HG03520 (cell line): Measurements from ENCODE around the gene RALGPS1.
"Not testable (repeated sequence)": the region's sequence is repeated elsewhere in the genome, so short reads cannot be mapped to it uniquely, and the experiment has no call there.

Experiments
- ATAC-seq: cut with Tn5 transposase; IDR thresholded peaks from one replicate; pipeline ENCODE4 v1.9.1; 2021; ENCODE audit warnings: mild to moderate bottlenecking, moderate library complexity; ENCODE audit not compliant: unreplicated experiment

The RALGPS1 gene

DNA sequence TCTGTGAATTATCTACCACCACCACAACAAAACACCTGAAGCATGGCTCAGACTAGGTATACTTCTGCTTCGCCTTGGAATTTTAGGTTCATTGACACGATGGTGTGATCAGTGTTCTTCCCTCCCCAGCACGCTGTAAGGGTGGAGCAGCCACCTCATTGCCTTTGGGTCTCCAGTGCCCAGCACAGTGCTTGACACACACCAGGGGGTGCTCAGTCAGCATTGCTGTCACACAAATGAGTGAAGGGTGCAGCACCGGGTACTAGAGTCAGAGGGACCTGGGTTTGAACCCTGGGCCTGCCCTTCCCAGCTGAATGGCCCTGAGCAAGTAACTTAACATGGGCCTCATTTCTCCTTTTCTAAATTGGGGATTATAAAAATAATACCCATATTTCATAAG is 217.8 kb downstream of the RALGPS1 start:
- ATAC-seq = no peak

DNA sequence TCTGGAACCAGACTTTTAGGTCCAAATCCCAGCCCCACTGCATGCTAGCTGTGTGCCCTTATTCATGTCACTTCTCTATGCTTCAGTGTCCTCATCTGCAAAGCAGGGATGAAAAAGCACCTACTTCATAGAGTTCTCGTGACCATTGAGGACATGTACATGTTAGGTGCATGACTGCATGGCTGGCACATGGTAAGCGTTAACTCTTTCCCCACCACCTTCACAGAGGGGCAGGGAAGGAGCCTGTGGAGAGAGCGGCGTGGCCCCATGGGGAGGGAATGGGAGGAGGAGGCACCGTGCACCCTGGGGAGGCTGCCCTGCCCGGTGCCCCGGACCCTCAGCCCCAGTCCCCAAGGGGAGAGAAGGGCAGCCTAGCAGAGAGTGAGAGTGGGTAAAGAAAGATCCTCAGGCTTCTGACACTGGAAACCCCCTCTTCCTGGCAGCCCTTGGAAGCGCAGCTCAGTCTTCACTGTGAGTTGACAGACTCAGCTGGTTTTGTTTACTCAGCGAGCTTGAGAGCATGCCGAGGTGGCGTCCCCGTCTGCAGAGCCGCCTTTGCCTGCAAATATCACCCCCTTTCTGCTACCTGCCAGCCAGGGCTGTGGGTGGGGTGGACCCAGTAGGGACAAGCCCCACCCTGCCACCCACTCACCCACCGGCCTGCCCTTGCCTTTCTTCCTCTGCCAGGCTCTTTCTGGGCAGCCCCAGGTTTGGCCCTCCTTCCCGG is 218.5 kb downstream of the RALGPS1 start:
- ATAC-seq = no peak

DNA sequence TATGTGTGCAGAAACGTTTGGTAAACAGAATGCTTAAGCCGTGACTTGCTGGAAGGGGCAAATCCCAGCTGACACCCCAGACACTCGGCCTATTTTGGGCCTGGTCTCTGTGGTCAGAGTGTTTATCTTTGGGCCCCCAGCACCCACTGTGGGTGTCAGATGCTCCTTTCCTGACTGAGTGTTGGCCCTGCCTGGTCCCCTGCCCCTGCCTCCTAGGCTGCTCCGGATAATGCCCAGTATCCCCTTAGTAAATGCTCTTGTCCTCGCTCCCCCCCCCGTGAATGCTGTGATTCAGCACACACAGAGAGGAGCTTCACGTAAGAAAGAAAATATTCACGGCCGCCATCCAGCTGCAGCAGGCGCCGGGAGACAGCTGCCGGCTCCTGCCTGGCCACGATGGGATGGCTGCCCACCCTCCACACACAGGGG is 219.2 kb downstream of the RALGPS1 start:
- ATAC-seq = no peak

DNA sequence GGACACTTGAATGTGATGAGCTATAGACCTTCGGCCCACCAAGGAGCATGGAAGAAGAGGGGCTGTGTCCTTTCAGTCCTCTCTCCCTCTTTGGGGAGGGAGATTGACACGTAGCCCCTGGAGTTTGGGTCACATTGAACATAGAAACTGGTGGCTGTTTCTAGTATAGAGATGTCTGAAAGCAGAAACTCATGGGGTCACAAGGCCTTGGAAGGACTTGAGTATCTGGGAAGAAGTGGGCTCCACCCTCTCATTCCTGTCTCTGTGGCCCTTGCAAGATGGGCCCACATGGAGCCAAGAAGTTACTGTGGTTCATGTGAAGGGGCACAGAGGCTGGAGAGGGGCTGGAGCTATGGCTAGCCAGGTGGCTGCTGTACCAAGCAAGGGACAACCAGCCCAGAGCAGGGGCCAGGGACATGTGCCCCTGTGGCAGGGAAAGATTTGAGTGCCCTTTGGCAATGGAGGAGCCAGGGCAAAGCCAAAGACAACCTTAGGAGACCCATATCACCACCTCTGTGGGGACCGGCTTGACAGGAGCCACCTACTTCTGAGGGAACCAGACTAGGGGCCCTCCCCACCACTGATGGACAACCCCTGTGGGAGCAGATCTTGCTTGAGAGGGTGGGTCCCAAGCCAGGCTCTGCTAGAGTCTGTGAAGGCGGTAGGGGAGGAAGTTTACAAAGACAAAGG is 220.6 kb downstream of the RALGPS1 start:
- ATAC-seq = no peak

DNA sequence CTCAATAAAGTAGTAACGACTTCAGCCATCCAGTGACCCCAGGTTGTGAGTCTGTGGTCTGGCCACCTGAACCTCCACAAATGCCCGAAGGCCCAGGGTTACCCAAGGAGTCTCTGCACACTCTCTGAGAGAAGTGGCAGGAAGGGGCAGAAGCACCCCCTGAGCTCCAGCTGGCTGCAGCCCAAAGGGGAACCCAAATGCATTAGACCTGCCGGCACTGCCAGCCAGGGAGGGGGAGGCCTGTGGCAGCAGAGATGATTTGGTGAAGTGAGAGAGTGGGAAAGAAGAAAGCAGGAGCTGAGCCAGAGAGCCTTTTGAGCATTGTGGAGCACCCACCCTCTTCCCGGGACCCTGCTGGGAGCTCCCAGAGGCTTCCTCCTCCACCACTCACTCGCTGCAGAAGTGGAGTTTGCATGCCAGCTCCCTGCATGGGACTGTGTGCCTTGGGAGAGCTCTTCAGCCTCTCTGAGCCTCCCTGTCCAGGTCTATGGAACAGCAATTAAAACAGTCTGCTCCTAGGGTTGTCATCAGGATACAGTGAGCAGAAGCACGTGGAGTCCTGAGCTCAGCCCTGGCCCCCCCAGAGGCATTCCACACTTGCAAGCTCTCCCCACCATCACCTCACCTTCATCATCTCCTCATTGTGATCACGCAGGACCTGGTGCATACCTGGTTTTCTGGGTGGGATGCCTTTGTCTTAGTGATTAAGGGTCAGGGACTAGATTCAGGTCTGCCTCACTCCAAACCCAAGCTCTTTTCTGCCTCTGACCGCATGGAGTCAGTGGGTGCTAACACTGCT is 221.7 kb downstream of the RALGPS1 start:
- ATAC-seq = no peak

DNA sequence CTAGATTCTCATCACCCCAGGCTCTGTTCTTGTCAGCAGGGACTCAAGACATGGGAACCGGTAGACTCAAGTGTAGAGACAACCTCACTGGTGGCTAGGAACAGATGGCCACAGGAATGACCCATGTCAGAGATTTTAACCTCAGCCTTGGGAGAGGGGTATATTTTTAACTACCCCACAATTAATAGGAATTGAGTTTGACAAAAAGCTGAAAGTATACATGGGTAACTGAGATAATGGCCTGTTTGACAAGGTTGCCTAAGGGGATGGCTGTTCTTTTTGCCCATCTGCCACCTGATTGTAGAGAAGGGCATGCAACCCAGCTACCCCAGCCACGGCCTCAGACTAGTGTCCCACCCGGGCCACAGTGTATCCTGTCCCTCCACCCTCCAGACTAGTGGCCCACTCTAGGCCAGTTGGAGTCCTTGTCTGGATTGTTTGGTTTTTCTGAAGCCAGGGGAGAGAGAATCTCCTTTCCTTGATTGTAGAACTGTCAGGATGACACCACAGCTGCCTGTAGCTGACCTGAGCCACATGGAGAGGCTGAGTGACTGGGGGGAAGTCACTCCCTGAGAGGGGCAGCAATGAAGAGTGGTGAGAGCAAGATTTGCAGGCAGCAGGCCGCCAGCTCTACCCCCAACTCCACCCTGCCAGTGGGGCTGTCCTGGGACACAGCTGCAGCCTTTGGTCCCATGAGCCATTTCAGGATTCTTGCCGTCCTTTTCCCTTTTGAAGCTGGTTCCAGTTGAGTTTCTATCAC is 222.5 kb downstream of the RALGPS1 start:
- no peak for ATAC-seq

DNA sequence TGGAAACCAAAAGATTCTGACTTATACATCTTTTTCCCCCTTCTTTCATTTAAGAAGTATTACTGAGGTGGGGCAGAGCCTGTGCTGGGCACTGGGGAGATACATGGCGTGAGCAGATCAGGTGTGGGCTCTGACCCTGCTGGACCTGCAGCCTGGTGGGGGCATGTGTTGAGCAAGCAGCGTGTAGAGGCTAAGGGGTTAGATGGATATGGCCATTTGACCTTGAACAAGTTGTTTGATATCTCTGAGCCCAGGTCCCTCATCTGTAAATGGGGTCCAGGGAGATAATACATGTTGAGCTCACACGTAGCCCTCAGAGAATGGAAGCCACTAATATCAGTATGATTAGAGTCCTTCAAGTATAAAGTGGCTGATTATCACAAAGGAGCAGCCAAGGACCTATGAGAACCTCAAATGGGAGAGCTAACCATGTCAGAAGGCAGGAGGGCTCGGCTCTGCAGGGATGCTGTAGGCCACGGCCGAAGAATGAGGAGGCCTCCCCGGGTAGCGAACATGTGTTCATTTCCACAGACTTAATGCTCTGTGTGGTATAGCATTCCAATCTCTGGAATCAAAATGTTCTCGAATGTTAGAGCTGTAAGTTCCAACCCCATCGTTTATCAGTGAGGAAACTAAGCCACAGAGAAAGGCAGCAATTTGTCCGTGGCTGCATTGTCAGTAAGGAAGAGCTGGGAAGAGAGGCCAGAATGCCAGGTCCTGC is 223.2 kb downstream of the RALGPS1 start:
- no peak for ATAC-seq

DNA sequence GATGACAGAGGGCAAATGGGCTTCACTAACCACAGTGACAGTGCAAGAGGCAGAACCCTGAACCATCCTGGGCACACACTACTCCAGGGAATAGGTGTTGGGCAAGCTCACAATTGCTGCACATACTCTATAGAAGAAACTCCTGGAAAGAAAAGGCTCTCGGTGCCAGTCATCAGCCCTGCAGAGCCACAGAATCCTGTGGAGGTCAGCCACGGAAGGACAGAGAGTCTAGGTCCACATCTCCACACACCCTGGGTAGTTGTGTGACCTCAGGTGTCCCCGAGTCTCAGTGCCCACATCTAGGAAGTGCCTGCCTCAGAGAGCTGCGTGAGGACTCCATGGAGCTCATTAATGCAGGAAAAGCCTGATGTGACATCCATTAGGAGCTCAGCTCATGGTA is 223.9 kb downstream of the RALGPS1 start:
- no peak for ATAC-seq

DNA sequence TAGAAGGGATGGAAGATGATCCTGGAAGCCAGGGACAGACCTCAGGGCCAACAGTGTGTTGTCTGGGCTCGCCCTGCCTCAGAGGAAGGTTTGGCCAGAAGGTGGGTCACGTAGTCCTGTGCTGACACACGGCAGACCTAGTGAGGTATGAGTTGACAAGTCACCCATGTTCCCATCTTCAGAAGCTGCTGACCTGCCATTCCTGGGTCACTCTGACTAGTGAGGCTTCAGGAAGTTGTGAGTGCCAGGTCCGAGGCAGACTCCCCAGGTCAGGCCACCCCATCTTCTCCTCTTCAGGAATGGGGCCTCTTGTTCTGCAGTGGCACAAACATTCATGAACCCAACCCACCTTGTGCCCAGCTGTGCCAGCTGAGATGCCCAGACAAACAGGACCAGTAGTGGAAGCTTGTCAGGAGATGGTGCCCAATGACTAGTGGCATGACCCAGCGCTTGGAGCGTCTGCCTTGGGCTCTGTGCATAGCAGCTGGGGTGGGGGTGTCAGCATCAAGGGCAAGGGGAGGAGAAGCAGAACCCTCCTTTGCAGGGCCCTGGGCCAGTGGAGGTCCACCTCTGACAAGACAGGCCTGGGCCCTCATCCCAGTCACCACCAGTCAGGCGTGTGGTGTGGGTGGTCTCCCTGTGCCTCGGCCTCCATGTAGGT is 224.6 kb downstream of the RALGPS1 start:
- no peak for ATAC-seq

DNA sequence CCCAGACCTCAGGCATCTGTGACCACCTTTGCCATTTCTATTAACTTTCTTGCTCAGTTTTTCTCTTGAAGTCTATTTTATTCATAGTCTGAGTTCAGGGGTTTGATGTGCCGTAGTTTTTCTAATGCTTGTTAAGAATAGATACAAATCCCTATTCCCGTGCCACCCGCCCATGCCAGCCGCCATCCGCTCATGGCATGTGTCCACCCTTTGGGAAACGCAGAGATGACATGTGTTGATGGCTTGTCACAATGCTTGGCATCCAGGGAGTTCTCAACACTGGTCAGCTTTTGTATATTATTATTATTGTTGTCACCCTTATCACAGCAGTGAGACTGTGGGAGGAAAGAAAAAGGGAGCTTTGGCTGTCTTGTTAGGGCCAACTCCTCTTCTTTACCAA is 225.2 kb downstream of the RALGPS1 start:
- no peak for ATAC-seq

DNA sequence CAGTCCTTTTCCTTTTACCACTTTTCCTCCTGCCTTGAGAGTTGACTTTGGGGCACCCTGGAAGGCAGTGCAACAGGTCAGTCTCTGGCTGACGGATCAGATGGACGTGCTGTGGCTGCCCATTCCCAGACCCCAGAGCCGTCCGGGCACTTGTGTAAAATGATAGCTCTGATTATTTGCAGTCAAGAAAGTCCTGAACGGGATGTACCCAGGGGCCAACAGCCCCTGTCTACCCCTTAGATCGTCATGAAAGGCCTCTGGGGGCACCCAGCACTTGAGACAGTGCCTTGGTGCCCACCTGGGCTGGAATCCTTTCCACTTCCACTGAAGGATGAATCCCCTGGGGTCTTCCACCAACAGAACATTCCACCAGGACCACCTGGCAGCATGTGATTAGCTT is 225.6 kb downstream of the RALGPS1 start:
- no peak for ATAC-seq

DNA sequence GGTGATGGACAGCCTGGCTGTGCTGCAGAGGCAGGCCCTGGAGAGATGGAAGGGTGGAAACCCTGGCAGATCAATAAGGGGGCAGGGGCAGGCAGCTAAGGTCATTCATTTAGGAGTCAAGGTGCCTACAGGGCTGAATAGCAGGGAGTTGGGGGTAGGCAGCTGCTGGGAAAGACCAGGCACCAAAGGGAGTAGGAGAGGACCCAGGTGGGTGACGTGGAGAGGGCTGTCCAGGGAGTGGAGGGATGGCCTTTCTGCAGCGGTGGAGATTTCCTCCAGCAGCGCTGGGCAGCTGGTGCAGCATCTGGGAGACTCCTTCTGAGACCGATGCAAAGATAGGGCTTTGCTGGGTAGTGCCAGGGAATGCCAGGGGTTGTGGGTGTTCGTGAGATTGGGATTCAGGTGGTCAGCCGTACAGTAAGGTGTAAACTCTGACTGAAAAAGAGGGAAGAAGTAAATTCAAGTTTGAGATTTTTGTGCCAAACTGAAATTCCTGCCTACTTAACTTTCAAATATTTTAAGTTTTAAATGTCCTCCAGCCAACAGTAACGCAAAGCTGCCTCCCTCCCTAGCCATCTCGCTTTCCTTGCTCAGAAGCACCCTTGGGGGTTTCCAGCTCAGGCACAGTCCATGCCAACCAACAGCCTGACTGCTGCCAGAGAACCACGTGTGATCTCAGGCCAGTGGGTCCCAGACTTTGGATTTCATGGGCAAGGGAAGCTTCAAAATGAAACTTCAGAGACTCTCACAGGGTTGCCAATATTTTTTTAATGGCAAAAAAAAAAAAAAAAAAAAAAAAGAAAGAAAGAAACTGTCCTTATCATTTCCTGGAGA is 226.5 kb downstream of the RALGPS1 start:
- no peak for ATAC-seq

DNA sequence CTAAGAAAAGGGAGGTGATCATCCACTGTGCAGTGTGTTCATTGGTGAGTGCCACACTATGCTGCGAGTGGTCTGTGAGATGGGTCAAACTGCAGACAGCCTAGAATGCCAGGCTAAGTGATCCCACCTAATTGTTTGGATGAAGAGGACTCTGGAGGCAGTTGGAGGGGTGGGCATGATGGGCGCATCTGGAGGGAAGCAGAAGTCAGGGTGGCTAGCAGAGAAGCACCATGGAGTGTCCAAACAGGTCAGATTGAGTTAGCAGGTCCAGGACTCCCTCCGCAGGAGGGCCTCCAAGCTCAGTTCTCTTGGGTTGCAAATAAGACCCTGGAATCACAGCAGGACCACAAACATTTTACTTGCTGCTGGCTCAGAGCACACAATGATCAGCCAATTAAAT is 227.7 kb downstream of the RALGPS1 start:
- no peak for ATAC-seq

DNA sequence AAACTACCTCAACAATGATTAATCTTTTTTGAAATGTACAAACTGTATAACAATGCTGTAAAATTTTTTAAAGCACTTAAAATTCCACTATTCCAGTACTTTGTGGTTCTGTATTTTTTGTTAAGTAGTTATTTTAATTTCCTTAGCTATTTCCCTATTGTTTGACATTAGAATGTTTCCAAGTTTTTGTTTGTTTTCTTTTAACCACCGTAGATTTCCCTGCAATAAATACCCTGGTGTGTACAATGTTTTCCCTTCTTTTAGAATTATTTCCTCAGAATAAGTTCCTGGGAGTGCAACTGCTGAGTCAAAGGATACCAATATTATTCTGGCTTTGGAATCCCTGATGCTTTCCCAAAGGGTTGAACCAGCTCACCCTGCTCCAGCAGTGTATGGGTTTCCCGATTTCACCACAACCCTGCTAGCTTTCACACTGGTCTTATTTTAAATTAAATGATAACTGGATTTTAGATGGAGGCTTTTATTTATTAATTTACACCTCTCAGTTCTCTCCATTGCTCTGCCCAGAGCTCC is 228.4 kb downstream of the RALGPS1 start:
- no peak for ATAC-seq

DNA sequence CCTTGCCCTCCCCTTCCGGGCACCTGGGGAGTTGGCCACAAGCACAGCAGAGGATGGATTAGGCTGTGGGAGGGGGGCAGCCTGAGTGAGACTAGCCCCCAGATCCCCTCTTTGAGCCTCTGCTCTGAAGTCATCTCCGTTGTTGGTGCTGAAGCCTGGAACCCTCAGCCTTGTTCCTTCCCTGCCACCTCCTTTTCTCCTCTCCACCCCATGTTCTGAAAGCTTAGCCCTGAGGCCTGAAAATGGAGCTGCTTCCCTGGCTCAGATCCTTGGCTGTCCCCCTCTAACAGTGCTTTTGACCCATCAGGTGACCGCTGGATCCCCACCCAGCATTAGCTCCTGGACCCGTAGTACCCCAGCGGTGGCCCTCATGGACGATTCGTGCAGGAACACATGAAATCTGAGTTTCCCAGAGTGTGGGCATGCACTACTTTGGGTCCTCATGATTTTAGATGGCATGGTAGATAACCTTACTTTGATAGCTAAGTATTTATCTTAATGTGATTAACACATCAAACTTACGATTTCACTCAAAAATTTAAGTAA is 229.4 kb downstream of the RALGPS1 start:
- ATAC-seq = no peak

DNA sequence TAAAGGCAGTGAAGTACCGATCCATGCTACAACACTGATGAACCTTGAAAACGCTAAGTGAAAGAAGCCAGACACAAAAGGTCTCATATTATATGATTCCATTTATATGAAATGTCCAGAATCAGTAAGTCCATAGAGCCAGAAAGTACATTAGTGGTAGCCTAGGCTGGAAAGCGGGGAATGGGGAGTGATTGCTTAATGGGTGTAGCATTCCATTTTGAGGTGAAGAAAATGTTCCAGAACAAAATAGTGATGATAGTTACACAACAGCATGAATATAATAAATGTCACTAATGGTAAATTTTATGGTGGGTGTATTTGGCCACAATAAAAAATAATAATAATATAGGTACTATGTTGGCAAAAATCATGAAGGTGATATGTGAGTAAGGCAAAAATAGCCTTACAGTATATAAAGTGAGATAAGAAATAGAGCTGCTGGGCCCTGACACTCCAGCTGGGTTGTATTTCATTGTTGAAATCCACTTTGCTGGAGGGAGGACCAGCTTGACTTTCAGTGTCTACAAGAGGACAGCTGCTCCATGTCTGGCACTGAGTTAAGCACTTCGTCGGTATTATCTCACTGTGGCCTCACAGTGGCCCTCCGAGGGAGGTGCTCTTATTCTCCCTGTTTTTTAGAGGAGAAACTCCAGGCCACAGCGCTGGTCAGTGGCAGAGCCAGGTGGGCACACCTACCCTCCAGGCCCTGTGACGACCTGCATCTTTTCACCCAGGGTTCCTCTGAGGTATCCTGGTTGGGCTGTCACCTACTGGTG is 230.3 kb downstream of the RALGPS1 start:
- no peak for ATAC-seq

DNA sequence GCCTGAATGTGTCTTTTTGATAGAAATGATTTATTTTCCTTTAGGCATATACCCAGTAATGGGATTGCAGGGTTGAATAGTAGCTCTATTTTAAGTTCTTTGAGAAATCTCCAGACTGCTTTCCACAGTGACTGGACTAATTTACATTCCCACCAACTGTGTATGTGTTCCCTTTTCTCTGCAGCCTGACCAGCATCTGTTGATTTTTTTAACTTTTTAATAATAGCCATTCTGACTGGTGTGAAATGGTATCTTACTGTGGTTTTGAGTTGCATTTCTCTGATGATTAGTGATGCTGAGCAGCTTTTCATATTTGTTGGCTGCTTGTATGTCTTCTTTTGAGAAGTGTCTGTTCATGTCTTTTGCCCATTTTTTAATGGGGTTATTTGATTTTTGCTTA is 232.3 kb downstream of the RALGPS1 start:
- not testable (repeated sequence) for ATAC-seq

DNA sequence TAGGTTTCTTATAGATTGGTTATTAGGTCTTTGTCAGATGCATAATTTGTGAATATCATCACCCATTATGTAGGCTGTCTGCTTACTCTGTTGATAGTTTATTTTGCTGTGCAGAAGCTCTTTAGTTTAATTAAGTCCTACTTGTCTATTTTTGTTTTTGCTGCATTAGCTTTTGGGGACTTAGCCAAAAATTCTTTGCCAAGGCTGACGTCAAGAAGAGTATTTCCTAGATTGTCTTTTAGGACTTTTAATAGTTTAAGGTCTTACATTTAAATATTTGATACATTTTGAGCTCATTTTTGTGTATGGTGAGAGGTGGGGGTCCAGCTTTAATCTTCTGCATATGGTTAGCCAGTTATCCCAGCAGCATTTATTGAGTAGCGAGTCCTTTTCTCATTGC is 232.7 kb downstream of the RALGPS1 start:
- no peak for ATAC-seq
